Muscle of back (tissue), 11 donors: ENCODE measurements around the gene SRSF6. TPM values are rescaled to one million over a fixed set of nuclear protein-coding genes. Genes with fewer than 3 reads are reported as not detected.
"Not testable (repeated sequence)": the region's sequence is repeated elsewhere in the genome, so short reads cannot be mapped to it uniquely, and the experiment has no call there.

ENCODE experiments used
- DNase-seq, 3 donors: peaks; one replicate each; pipeline versions ENCODE4 v3.0.0 to v3.0.0-alpha.2; 2013
- polyA plus RNA-seq, 10 donors: library from polyadenylated mRNA; unstranded; fragments of 120-200 nt; gene quantifications; one replicate each; pipeline ENCODE4 v1.2.1, GENCODE V29; 2013; ENCODE audit not compliant: insufficient read length in 10 of 10

The SRSF6 gene
- polyA plus RNA-seq, 10 donors: 125 to 206 (median 155) TPM

DNA sequence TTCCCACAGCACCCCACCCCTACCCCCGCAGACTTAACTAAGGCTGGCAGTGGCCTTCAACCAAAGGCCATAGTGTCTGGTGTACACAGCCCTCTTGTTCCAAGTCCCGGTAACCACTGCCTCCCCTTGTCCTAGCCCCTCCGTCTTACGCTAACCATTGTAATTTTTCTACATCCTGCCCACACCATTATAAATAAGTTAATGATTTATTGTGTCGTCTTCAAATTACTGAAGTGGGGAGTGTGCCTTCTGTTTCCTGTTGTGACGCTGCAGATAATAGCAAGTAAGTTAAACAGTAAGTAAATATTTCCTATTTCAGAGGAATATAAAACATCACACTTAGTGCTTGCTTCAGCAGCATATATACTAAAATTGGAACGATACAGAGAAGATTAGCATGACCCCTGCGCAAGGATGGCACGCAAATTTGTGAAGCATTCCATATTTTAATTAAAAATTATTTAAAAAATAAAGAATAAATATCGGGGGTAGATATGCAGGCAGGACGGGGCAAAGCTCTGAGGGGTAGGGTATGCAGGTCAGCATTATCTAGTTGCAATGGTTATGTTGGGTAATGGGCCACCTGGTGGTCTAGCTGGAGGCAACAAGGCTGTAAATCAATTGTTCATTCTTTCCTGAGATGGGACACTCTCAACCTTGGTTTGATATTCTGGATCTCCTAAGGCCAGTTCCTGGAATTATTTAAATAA is 15.1 kb downstream of the SRSF6 start:
- no peak for DNase-seq

DNA sequence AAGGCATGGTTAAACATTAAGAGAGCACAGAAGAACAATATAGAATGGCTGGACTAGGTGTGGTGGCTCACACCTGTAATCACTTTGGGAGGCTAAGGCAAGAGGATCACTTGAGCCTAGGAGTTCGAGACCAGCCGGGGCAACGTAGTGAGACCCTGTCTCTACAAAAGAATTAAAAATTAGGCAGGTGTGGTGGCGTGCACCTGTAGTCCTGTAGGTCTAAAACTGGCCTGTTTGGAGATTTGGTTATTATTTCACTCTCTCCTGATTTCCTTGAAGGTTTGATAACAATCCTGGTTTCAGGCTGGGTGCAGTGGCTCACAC is 15.6 kb downstream of the SRSF6 start:
- no peak for DNase-seq

DNA sequence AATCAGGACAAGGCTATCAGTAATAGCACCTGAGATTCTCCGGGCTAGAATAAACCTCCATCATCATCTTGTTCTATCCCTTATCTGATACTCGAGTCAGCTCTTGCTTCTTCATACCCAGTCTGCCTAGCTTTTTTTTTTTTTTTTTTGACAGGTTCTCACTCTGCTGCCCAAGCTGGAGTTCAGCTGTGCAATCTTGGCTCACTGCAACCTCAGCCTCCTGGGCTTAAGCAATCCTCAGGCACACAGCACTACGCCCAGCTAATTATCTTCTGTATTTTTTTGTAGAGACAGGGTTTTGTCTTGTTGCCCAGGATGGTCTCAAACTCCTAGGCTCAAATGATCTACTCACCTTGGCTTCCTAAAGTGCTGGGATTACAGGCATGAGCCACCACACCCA is 19.5 kb downstream of the SRSF6 start:
- DNase-seq: peak in 1 of 3 donors; percentile 11

DNA sequence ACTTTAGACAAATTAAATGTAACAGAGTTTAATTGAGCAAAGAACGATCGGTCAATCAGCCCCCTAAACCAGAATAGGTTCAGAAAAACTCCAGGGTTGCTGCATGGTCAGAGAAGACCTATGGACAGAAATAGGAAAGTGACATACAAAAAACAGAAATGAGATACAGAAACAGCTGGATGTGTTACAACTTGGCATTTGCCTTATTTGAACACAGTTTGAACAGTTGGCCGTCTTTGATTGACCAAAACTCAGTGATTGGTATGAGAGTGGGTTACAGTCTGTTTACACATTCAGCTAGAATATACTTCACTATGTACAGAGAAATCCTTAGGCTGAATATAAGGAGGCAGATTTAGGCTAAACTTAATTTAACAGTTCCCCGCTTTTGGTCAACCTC is 19.9 kb downstream of the SRSF6 start:
- peak in 1 of 3 donors; percentile 16 for DNase-seq

DNA sequence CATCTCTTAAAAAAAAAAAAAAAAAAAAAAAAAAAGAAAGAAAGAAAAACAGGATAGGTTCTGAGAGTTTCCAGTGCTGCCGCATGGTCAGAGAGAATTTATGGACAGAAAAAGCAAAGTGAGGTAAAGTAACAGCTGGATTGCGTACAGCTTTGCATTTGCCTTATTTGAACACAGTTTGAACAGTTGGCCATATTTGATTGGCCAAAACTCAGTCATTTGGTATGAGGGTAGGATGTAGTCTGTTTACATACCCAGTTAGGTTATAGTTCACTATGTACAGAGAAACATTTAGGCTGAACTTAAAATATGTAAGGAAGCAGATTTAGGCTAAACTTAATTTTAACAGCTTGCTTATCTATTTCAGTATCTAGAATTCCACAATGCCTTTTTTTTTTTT is 32.3 kb downstream of the SRSF6 start:
- no peak for DNase-seq

DNA sequence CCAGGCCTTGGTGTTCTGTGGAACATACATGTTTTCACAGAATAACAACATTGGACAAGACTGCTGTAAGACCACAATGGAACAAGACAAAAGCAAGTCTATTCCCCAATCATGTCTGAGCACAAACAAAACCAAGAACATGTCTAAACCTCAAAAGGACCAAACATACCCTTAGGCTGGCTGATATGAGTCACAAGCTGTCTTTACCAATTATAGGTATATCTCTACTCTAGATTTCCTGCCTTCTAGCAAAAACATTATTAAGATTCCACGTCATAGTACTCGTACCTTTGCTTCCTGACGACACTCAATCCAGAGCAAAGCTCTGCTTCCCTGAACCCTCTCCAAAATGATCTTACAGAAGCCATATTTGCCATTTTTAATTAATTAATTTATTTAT is 34.4 kb downstream of the SRSF6 start:
- no peak for DNase-seq

DNA sequence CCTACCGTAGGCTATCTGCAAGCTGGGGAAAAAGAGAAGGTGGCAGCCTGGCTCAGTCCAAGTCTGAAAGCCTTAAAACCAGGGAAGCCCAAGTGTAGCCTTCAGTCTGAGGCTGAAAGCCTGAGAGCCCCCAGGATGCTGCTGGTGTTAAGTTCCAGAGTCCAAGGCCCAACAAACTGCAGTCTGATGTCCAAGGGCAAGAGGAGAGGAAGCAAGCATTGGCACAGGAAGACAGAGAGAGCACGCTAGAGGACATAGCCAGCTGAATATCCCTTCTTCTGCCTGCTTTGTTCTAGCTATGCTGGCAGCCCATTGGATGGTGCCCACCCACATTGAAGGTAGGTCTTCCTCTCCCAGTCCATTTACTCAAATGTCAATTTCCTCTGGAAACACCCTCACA is 37.7 kb downstream of the SRSF6 start:
- DNase-seq: no peak

DNA sequence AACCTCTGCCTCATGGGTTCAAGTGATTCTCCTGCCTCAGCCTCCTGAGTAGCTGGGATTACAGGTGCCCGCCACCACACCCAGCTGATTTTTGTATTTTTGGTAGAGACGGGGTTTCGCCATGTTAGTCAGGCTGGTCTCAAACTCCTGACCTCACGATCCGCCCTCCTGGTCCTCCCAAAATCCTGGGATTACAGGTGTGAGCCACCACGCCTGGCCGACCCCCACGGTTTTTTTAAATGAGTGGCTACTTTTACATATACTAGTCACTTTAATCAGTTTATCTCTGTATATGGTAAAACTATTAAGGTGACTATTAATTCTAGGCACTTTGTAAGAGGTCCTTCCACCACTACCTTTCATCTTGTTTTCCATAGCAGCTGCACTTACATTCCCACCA is 44.3 kb downstream of the SRSF6 start:
- DNase-seq: not testable (repeated sequence)

DNA sequence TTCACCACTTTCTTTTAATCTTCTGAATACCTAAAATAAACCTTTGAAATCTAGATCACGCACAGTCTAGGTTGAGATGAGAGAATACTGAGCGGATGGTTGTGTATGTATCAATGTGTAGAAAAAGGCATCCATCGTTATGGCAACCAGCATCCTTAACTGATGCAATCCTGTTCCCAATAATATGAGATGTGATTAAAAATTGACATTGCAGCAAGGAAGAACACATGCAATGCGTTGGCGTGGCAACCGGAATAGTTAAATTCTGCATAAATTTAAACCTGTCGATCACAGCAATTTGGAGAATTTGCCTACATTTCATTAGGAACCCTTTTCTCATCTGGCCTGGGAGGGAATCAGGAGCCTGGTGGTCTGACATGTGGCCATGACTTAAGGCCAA is 48.5 kb downstream of the SRSF6 start:
- no peak for DNase-seq

DNA sequence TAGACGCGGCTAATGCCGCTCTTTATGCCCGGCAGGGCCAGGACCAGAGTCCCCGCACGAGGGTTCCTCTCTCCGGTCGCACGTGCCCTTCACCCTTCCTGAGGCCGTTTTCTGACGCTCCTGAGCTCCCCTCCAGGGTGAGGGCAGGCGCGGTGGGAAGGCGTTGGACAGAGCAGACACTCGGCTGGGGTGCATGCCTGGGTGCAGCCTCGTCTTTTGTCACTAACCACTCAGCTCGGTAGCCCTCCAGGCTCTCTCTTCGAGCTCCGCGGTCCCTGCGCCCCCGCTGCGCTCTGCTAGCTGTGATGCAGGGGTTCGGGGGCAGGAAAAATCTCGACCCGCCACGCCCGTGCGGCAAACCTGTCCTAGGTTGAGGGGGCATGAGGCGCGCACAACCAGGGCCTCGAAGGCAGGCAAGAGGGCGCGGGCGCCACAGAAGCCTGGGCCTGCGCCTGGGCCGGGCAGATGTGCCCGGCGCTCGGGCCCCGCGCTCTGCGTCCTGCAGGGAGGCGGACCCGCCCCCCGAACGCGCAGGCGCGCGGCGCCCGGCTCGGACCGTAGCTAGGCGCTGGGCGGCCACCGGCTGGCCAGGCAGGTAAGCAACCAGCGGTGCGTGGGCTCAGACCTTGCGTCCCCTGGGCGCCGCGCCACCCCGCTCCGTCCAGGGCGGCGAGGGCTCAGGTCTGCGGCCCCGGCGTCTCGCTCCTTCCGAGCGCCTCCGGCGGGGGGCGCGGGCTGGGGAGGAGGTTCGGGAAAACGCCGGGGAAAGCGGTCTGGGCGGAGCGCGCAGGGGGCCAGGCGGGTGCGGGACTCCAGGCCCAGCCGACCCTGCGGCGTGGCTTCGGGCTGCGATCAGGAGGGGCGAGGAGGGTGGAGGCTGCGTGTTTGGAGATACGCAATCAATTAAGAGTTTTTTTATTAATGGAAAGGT is 49.7 kb downstream of the SRSF6 start, which contains the start of gene L3MBTL1:
Gene L3MBTL1 (plus strand): TSS at position 548 of the 931 bp plus-strand sequence. CDS start 5,807 bp downstream, outside the sequence.
- peak in 2 of 3 donors; percentile 44 to 68 for DNase-seq

DNA sequence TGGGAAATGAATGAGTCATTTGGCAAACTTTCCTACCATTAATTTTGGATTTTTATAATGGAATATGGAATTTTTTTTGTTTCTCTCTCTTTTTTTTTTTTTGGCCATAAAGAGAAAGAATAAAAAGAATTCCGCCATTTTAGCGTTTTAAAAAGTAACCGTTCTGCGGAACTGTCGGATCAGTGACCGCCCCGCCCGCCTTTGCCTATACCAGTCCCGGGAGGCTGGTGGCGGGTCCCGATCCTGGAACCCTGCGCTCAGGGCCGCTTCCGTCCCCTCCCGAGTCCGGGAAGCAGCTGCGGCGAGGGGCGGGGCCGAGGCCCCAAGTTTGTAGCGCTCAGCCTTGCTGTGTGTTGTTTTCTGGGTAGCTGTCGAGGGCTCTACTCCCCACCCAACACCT is 50.4 kb downstream of the SRSF6 start:
- no peak for DNase-seq

DNA sequence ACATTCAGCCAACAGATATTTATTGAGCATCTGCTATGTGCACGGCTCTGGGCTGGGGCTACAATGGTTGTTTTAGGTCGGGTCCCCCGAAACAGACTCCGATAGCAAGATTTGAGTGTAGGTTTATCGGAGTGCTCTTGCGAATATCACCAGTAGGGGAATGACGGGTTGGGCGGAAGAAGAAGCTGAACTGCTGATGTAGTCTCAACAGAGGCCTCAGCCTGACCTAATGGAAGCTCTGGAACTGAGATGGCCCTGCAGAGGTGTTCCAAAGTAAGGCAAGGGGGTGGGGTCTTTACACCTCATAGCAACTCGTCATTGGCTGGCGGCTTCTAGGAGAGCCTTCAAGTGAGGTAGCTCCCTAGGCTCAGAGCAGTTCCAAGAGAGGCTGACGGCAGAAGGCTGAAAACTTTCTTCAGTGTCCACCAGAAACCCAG is 50.9 kb downstream of the SRSF6 start:
- DNase-seq: peak in 1 of 3 donors; percentile 20

DNA sequence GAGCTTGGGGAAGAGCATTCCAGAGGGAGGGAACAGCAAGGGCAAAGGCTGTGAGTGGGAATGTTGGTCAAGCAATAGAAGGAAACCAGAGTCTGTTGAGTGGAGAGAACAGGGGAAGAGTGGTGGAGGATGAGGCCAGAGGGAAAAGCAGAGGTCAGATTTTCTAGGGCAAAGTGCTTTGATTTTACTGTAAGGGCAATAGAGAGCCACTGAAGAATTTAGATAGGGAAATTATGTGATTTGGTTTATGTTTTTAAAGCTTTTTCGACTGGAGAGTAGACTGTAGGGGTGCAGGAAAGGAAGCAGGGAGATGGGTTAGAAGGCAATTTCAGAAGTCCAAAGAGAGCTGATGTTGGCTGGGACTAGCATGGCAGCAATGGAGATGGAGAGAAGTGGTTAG is 54.2 kb downstream of the SRSF6 start:
- DNase-seq: no peak

DNA sequence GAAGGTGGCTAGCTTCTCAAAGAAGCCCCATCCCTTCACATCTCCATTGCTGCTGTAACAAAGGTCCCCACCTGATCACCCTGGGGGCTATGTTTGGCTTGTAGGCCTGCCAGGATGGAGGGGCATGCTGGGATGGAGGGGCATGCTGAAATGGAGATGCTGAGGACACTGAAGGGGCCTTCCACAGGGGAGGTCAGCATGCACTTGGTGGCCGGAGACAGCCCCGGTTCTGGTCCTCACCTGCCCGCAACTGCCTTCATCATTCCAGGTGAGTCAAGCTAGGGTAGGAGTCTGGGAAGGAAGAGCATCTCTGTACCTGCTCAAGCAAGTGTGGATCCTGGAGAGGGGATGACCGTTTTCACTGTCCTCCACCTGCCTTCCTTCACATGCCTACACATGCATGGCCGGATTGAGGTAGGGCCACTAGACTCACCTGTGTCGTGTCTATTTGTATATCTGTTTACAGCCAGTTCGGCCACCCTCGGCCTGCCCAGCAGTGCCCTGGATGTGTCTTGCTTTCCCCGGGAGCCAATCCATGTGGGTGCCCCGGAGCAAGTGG is 55.8 kb downstream of the SRSF6 start:
- DNase-seq: peak in 1 of 3 donors; percentile 9

Other genes with a start within 250 kb of the SRSF6 start
- 10 to 100 TPM in 4 of 10 donors, 1 to 10 TPM in 6; 3.8 to 12.2 (median 6.3) TPM for gene L3MBTL1, start 49.8 kb downstream of the SRSF6 start, polyA plus RNA-seq
- gene SGK2, start 101.1 kb downstream of the SRSF6 start, polyA plus RNA-seq: 1 to 10 TPM in 4 of 10 donors, under 1 TPM in 6; 0.26 to 3.5 (median 0.85) TPM
- gene IFT52, start 133.0 kb downstream of the SRSF6 start, polyA plus RNA-seq: 10 to 100 TPM; 24.9 to 40.1 (median 29.5) TPM
- 10 to 100 TPM; 10.8 to 26.4 (median 16.0) TPM for gene MYBL2, start 209.2 kb downstream of the SRSF6 start, polyA plus RNA-seq